Panc1 (cell line): ENCODE measurements around the gene MATN1.

Source experiments
- POLR2AphosphoS5 ChIP-seq: IDR thresholded peaks from 2 replicates; pipeline ENCODE4 v1.6.1; 2012; ENCODE audit warnings: mild to moderate bottlenecking, low read depth, low read length, moderate library complexity
- TF ChIP-seq, protein P1 (sequence below): fragments of 450-650 bp; IDR thresholded peaks from 2 replicates; pipeline ENCODE4 v1.5.1; 2017; ENCODE audit warnings: mild to moderate bottlenecking
- TF ChIP-seq, protein P2 (sequence below), 2 experiments: IDR thresholded peaks; 2 replicates each; pipeline ENCODE4 v1.6.1; 2011 to 2012; ENCODE audit warnings: low read depth in 2 of 2, control low read depth in 1 of 2, low read length in 1 of 2, mild to moderate bottlenecking in 1 of 2, moderate library complexity in 1 of 2; ENCODE audit not compliant: insufficient read depth in 1 of 2

DNA sequence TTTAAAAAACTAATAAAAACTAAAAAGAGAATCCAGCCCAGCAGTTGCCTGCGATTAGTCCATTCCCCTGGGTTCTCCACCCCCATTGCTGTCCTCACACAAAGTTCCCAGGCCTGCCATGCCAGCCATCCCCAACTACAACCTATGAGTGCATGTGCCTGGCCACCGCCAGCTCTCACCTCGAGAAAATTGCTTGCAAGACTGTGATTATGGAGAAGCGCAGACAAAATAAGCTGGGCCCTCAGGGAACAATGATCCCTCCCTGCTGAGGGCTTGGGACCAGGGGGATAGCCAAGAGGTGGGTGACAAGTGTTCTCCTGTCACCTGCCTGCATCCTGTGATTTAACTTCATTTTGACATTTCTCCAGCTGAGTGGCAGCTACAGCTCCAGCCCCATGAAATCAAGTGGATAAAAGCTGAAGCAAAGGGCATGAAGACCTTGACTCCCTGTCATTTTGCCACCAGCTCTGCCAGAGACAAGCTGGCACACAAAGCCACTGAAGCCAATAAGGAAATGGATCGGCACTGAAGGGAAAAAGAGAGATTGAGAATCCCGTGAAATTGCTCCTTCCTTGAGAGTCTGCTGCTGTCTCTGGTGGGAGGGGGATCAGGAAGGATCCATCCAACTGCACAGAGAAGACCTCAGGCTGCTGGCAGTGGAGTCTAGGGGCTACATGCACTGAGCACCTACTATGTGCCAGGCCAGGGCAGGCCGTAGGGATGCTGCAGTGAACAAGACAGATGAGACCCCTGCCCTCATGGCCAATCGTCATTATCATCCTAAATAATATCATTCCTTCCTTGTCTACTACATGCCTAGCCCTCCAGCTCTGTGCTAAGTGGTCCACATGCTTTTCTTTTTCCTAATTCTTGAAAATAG, 40.7 kb downstream of the MATN1 start:
- TF ChIP-seq, protein P1, sequence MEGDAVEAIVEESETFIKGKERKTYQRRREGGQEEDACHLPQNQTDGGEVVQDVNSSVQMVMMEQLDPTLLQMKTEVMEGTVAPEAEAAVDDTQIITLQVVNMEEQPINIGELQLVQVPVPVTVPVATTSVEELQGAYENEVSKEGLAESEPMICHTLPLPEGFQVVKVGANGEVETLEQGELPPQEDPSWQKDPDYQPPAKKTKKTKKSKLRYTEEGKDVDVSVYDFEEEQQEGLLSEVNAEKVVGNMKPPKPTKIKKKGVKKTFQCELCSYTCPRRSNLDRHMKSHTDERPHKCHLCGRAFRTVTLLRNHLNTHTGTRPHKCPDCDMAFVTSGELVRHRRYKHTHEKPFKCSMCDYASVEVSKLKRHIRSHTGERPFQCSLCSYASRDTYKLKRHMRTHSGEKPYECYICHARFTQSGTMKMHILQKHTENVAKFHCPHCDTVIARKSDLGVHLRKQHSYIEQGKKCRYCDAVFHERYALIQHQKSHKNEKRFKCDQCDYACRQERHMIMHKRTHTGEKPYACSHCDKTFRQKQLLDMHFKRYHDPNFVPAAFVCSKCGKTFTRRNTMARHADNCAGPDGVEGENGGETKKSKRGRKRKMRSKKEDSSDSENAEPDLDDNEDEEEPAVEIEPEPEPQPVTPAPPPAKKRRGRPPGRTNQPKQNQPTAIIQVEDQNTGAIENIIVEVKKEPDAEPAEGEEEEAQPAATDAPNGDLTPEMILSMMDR = no peak
- TF ChIP-seq, protein P2, sequence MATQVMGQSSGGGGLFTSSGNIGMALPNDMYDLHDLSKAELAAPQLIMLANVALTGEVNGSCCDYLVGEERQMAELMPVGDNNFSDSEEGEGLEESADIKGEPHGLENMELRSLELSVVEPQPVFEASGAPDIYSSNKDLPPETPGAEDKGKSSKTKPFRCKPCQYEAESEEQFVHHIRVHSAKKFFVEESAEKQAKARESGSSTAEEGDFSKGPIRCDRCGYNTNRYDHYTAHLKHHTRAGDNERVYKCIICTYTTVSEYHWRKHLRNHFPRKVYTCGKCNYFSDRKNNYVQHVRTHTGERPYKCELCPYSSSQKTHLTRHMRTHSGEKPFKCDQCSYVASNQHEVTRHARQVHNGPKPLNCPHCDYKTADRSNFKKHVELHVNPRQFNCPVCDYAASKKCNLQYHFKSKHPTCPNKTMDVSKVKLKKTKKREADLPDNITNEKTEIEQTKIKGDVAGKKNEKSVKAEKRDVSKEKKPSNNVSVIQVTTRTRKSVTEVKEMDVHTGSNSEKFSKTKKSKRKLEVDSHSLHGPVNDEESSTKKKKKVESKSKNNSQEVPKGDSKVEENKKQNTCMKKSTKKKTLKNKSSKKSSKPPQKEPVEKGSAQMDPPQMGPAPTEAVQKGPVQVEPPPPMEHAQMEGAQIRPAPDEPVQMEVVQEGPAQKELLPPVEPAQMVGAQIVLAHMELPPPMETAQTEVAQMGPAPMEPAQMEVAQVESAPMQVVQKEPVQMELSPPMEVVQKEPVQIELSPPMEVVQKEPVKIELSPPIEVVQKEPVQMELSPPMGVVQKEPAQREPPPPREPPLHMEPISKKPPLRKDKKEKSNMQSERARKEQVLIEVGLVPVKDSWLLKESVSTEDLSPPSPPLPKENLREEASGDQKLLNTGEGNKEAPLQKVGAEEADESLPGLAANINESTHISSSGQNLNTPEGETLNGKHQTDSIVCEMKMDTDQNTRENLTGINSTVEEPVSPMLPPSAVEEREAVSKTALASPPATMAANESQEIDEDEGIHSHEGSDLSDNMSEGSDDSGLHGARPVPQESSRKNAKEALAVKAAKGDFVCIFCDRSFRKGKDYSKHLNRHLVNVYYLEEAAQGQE (IDR thresholded peaks at IDR 0.05; ENCODE audit: insufficient read depth in 1 of 2, low read depth in 2 of 2, low read length in 1 of 2) = no peak
- no peak for TF ChIP-seq POLR2AphosphoS5
